ENCODE results near the gene GSTO1. TPM values are rescaled to one million over a fixed set of nuclear protein-coding genes. Genes with fewer than 3 reads are reported as not detected.

GSTO1 gene
- total and polyA plus RNA-seq, 2 of the 13 experiments (the other 11 are each of a cell fraction or from before 2014, with no cell fraction given): 228 to 300 TPM

DNA sequence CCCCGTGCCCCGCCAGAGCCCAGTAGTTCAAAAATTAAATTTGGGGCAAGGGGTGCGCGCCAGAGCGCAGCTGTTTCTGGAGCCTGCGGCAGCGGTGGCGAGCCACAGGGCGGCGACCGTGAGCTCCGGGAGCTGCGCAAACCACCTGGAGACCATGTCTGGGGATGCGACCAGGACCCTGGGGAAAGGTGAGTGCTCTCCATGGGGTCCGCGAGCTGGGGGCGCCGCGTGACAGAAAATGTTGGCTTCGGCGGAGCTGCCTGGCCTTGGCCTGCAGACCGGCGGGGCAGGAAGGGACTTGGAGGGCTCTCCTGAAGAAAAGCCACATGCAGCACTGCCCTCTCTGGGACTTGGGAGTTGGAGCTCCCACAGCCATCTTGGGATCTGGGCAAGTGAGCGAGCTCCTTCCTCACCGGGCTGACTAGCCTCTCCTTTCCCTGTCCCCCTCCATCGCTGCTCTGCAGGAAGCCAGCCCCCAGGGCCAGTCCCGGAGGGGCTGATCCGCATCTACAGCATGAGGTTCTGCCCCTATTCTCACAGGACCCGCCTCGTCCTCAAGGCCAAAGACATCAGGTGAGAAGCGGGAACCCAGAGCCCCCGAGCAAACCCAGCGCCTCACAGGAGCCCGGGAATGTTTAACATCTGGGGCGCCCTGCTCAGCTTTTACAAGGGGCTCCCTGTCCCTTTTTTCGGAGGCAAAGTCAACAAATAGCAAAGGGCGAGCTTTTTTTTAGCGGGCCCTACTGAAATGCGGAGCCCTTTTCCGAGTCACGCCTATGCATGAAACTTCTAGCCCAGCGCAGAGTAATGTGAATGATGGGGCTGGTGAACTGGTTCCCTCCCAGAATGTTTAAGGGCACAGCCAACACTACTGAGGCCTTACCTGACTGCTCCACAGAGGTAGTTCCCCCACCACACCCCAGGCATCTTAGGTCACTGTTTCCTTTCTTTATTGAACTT, 20.4 kb downstream of the GSTO1 start (continued):
- TF ChIP-seq ZNF768 (CRISPR knock-in tag; IDR thresholded peaks at IDR 0.05): peak; percentile 49; the same call in 1 of the 2 replicates
- peak; percentile 79 for TF ChIP-seq XRCC5 (optimal IDR thresholded peaks at IDR 0.05; ENCODE audit: low read length)
- TF ChIP-seq, protein P1, sequence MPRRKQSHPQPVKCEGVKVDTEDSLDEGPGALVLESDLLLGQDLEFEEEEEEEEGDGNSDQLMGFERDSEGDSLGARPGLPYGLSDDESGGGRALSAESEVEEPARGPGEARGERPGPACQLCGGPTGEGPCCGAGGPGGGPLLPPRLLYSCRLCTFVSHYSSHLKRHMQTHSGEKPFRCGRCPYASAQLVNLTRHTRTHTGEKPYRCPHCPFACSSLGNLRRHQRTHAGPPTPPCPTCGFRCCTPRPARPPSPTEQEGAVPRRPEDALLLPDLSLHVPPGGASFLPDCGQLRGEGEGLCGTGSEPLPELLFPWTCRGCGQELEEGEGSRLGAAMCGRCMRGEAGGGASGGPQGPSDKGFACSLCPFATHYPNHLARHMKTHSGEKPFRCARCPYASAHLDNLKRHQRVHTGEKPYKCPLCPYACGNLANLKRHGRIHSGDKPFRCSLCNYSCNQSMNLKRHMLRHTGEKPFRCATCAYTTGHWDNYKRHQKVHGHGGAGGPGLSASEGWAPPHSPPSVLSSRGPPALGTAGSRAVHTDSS (CRISPR knock-in tag; conservative IDR thresholded peaks at IDR 0.05): no peak
- TF ChIP-seq, protein P2, sequence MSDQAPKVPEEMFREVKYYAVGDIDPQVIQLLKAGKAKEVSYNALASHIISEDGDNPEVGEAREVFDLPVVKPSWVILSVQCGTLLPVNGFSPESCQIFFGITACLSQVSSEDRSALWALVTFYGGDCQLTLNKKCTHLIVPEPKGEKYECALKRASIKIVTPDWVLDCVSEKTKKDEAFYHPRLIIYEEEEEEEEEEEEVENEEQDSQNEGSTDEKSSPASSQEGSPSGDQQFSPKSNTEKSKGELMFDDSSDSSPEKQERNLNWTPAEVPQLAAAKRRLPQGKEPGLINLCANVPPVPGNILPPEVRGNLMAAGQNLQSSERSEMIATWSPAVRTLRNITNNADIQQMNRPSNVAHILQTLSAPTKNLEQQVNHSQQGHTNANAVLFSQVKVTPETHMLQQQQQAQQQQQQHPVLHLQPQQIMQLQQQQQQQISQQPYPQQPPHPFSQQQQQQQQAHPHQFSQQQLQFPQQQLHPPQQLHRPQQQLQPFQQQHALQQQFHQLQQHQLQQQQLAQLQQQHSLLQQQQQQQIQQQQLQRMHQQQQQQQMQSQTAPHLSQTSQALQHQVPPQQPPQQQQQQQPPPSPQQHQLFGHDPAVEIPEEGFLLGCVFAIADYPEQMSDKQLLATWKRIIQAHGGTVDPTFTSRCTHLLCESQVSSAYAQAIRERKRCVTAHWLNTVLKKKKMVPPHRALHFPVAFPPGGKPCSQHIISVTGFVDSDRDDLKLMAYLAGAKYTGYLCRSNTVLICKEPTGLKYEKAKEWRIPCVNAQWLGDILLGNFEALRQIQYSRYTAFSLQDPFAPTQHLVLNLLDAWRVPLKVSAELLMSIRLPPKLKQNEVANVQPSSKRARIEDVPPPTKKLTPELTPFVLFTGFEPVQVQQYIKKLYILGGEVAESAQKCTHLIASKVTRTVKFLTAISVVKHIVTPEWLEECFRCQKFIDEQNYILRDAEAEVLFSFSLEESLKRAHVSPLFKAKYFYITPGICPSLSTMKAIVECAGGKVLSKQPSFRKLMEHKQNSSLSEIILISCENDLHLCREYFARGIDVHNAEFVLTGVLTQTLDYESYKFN (CRISPR knock-in tag; conservative IDR thresholded peaks at IDR 0.05): peak; percentile 30; the same call in 1 of the 2 replicates
- TF ChIP-seq, protein P3, sequence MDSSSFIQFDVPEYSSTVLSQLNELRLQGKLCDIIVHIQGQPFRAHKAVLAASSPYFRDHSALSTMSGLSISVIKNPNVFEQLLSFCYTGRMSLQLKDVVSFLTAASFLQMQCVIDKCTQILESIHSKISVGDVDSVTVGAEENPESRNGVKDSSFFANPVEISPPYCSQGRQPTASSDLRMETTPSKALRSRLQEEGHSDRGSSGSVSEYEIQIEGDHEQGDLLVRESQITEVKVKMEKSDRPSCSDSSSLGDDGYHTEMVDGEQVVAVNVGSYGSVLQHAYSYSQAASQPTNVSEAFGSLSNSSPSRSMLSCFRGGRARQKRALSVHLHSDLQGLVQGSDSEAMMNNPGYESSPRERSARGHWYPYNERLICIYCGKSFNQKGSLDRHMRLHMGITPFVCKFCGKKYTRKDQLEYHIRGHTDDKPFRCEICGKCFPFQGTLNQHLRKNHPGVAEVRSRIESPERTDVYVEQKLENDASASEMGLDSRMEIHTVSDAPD (CRISPR knock-in tag; IDR thresholded peaks at IDR 0.05): no peak
- TF ChIP-seq ZNF883 (CRISPR knock-in tag; IDR thresholded peaks at IDR 0.05; ENCODE audit: not compliant biosample characterization): no peak
- TF ChIP-seq, protein P4, sequence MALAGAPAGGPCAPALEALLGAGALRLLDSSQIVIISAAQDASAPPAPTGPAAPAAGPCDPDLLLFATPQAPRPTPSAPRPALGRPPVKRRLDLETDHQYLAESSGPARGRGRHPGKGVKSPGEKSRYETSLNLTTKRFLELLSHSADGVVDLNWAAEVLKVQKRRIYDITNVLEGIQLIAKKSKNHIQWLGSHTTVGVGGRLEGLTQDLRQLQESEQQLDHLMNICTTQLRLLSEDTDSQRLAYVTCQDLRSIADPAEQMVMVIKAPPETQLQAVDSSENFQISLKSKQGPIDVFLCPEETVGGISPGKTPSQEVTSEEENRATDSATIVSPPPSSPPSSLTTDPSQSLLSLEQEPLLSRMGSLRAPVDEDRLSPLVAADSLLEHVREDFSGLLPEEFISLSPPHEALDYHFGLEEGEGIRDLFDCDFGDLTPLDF (CRISPR knock-in tag; IDR thresholded peaks at IDR 0.05): no peak
- no peak for TF ChIP-seq SAFB2 (CRISPR knock-in tag; IDR thresholded peaks at IDR 0.05; ENCODE audit: borderline replicate concordance, low read depth)
- no peak for TF ChIP-seq ZSCAN9 (CRISPR knock-in tag; IDR thresholded peaks at IDR 0.05; ENCODE audit: borderline replicate concordance)
- peak; percentile 43 for TF ChIP-seq TEAD3 (CRISPR knock-in tag; optimal IDR thresholded peaks at IDR 0.05; ENCODE audit: borderline replicate concordance)
- TF ChIP-seq, protein P5, sequence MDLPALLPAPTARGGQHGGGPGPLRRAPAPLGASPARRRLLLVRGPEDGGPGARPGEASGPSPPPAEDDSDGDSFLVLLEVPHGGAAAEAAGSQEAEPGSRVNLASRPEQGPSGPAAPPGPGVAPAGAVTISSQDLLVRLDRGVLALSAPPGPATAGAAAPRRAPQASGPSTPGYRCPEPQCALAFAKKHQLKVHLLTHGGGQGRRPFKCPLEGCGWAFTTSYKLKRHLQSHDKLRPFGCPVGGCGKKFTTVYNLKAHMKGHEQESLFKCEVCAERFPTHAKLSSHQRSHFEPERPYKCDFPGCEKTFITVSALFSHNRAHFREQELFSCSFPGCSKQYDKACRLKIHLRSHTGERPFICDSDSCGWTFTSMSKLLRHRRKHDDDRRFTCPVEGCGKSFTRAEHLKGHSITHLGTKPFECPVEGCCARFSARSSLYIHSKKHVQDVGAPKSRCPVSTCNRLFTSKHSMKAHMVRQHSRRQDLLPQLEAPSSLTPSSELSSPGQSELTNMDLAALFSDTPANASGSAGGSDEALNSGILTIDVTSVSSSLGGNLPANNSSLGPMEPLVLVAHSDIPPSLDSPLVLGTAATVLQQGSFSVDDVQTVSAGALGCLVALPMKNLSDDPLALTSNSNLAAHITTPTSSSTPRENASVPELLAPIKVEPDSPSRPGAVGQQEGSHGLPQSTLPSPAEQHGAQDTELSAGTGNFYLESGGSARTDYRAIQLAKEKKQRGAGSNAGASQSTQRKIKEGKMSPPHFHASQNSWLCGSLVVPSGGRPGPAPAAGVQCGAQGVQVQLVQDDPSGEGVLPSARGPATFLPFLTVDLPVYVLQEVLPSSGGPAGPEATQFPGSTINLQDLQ (CRISPR knock-in tag; IDR thresholded peaks at IDR 0.05): no peak
- TF ChIP-seq MTA1 (CRISPR knock-in tag; IDR thresholded peaks at IDR 0.05; ENCODE audit: borderline replicate concordance): no peak
- TF ChIP-seq, protein P6, sequence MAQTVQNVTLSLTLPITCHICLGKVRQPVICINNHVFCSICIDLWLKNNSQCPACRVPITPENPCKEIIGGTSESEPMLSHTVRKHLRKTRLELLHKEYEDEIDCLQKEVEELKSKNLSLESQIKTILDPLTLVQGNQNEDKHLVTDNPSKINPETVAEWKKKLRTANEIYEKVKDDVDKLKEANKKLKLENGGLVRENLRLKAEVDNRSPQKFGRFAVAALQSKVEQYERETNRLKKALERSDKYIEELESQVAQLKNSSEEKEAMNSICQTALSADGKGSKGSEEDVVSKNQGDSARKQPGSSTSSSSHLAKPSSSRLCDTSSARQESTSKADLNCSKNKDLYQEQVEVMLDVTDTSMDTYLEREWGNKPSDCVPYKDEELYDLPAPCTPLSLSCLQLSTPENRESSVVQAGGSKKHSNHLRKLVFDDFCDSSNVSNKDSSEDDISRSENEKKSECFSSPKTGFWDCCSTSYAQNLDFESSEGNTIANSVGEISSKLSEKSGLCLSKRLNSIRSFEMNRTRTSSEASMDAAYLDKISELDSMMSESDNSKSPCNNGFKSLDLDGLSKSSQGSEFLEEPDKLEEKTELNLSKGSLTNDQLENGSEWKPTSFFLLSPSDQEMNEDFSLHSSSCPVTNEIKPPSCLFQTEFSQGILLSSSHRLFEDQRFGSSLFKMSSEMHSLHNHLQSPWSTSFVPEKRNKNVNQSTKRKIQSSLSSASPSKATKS (CRISPR knock-in tag; IDR thresholded peaks at IDR 0.05): no peak

Data from HepG2 (cell line).